ENCODE data around the gene FBXL13.

GRCh38 chr7:102832674-102833073, 241.9 kb downstream of the FBXL13 start:
- TF ChIP-seq REST (IDR thresholded peaks at IDR 0.05; ENCODE audit: insufficient replicate concordance, low read depth) (no peak), CTCF (IDR thresholded peaks at IDR 0.05; ENCODE audit: insufficient read depth, low read length) (no peak), GABPA (IDR thresholded peaks at IDR 0.05; ENCODE audit: low read depth) (no peak), POLR2AphosphoS5 (IDR thresholded peaks at IDR 0.05; ENCODE audit: low read depth) (no peak), SPI1 (IDR thresholded peaks at IDR 0.05; ENCODE audit: borderline replicate concordance, low read depth) (no peak)
